ENCODE measurements around the gene IL5RA.

DNA sequence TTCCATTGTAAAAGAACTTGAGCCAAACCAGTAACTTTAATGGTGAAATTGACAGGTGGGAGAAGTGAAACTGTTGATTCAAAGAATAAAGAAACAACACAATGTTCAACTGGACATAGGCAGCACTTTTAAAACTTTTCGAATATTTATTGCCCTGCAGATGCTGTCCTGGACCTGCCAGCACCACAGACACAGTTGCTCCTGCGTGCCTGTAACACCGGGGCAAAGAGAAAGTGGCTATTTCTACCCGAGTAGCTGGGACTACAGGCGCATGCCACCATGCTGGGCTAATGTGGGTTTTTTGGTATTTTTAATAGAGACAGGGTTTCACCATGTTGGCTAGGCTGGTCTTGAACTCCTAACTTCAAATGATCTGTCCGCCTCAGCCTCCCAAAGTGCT, 7.4 kb downstream of the IL5RA start:
- TF ChIP-seq, protein P1, sequence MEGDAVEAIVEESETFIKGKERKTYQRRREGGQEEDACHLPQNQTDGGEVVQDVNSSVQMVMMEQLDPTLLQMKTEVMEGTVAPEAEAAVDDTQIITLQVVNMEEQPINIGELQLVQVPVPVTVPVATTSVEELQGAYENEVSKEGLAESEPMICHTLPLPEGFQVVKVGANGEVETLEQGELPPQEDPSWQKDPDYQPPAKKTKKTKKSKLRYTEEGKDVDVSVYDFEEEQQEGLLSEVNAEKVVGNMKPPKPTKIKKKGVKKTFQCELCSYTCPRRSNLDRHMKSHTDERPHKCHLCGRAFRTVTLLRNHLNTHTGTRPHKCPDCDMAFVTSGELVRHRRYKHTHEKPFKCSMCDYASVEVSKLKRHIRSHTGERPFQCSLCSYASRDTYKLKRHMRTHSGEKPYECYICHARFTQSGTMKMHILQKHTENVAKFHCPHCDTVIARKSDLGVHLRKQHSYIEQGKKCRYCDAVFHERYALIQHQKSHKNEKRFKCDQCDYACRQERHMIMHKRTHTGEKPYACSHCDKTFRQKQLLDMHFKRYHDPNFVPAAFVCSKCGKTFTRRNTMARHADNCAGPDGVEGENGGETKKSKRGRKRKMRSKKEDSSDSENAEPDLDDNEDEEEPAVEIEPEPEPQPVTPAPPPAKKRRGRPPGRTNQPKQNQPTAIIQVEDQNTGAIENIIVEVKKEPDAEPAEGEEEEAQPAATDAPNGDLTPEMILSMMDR (IDR thresholded peaks at IDR 0.05): no peak
- no peak for TF ChIP-seq POLR2AphosphoS5 (IDR thresholded peaks at IDR 0.05; ENCODE audit: low read depth, low read length)
- TF ChIP-seq, protein P2, sequence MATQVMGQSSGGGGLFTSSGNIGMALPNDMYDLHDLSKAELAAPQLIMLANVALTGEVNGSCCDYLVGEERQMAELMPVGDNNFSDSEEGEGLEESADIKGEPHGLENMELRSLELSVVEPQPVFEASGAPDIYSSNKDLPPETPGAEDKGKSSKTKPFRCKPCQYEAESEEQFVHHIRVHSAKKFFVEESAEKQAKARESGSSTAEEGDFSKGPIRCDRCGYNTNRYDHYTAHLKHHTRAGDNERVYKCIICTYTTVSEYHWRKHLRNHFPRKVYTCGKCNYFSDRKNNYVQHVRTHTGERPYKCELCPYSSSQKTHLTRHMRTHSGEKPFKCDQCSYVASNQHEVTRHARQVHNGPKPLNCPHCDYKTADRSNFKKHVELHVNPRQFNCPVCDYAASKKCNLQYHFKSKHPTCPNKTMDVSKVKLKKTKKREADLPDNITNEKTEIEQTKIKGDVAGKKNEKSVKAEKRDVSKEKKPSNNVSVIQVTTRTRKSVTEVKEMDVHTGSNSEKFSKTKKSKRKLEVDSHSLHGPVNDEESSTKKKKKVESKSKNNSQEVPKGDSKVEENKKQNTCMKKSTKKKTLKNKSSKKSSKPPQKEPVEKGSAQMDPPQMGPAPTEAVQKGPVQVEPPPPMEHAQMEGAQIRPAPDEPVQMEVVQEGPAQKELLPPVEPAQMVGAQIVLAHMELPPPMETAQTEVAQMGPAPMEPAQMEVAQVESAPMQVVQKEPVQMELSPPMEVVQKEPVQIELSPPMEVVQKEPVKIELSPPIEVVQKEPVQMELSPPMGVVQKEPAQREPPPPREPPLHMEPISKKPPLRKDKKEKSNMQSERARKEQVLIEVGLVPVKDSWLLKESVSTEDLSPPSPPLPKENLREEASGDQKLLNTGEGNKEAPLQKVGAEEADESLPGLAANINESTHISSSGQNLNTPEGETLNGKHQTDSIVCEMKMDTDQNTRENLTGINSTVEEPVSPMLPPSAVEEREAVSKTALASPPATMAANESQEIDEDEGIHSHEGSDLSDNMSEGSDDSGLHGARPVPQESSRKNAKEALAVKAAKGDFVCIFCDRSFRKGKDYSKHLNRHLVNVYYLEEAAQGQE (IDR thresholded peaks at IDR 0.05; ENCODE audit: insufficient read depth in 1 of 2, low read depth in 2 of 2, low read length in 1 of 2): no peak
- no peak for TF ChIP-seq SIN3A (IDR thresholded peaks at IDR 0.05; ENCODE audit: borderline replicate concordance, insufficient read depth, low read depth, low read length)
- TF ChIP-seq TCF7L2 (IDR thresholded peaks at IDR 0.05; ENCODE audit: low read depth, low read length): no peak

Measured in Panc1 (cell line).